ENCODE results near the gene WFDC6.

- TF ChIP-seq, protein P1, sequence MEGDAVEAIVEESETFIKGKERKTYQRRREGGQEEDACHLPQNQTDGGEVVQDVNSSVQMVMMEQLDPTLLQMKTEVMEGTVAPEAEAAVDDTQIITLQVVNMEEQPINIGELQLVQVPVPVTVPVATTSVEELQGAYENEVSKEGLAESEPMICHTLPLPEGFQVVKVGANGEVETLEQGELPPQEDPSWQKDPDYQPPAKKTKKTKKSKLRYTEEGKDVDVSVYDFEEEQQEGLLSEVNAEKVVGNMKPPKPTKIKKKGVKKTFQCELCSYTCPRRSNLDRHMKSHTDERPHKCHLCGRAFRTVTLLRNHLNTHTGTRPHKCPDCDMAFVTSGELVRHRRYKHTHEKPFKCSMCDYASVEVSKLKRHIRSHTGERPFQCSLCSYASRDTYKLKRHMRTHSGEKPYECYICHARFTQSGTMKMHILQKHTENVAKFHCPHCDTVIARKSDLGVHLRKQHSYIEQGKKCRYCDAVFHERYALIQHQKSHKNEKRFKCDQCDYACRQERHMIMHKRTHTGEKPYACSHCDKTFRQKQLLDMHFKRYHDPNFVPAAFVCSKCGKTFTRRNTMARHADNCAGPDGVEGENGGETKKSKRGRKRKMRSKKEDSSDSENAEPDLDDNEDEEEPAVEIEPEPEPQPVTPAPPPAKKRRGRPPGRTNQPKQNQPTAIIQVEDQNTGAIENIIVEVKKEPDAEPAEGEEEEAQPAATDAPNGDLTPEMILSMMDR (conservative IDR thresholded peaks at IDR 0.05 in 1 of 2, IDR thresholded peaks at IDR 0.05 in 1 of 2; ENCODE audit: low read depth in 1 of 2, low read length in 2 of 2) = no peak
- TF ChIP-seq EZH2 (IDR thresholded peaks at IDR 0.05; ENCODE audit: low read length, missing control alignments) = no peak
Observed at GRCh38 chr20:45578231-45578630, 38.9 kb upstream of the WFDC6 start.
